Activated T-cell treated with anti-CD3 and anti-CD28 coated beads, Interleukin-2, amount 50 U/mL, for 48 hours (primary cell): ENCODE measurements around the gene ATP7B.

Source experiments
- DNase-seq, 2 experiments: peaks; one replicate each; pipeline ENCODE4 v3.0.0-alpha.2; 2020

Gene ATP7B

GRCh38 chr13:51942189-51942588 is 69.1 kb downstream of the ATP7B start:
- no peak for DNase-seq

GRCh38 chr13:51938454-51938853 is 72.8 kb downstream of the ATP7B start:
- no peak for DNase-seq

- DNase-seq: no peak
Observed at GRCh38 chr13:51937320-51938290, 73.6 kb downstream of the ATP7B start.

- no peak for DNase-seq
Observed at GRCh38 chr13:51935326-51936171, 75.7 kb downstream of the ATP7B start.

GRCh38 chr13:51934461-51935087 is 76.7 kb downstream of the ATP7B start:
- no peak for DNase-seq

GRCh38 chr13:51933466-51934058 is 77.7 kb downstream of the ATP7B start:
- no peak for DNase-seq

- DNase-seq: no peak
Observed at GRCh38 chr13:51932231-51932630, 79.0 kb downstream of the ATP7B start.

GRCh38 chr13:51931606-51932005 is 79.6 kb downstream of the ATP7B start:
- no peak for DNase-seq

GRCh38 chr13:51929699-51930098 is 81.6 kb downstream of the ATP7B start:
- no peak for DNase-seq

GRCh38 chr13:51928231-51928630 is 83.0 kb downstream of the ATP7B start:
- DNase-seq: no peak

GRCh38 chr13:51927129-51927528 is 84.1 kb downstream of the ATP7B start:
- DNase-seq: no peak

- no peak for DNase-seq
Observed at GRCh38 chr13:51926528-51926885, 84.7 kb downstream of the ATP7B start.

GRCh38 chr13:51925865-51926527 is 85.3 kb downstream of the ATP7B start:
- DNase-seq: no peak

- no peak for DNase-seq
Observed at GRCh38 chr13:51924756-51925544, 86.3 kb downstream of the ATP7B start.

- peak; percentile 30 to 31 for DNase-seq
Observed at GRCh38 chr13:51923983-51924539, 87.2 kb downstream of the ATP7B start.

- DNase-seq: no peak
Observed at GRCh38 chr13:51922771-51923480, 88.3 kb downstream of the ATP7B start.

GRCh38 chr13:51921790-51922740 is 89.2 kb downstream of the ATP7B start:
- DNase-seq: no peak

GRCh38 chr13:51920786-51921185 is 90.5 kb downstream of the ATP7B start:
- no peak for DNase-seq

- DNase-seq: no peak
Observed at GRCh38 chr13:51920267-51920666, 91.0 kb downstream of the ATP7B start.
